Neural progenitor cell (in vitro differentiated cells): ENCODE data around the gene TLR4.

Experiments
- CTCF ChIP-seq: fragments of 200-600 bp; sonication (generic); IDR thresholded peaks from 2 replicates; pipeline ENCODE4 v1.5.1; 2017; ENCODE audit warnings: antibody characterized with exemption, mild to moderate bottlenecking
- EZH2 ChIP-seq: fragments of 200-600 bp; sonication (generic); IDR thresholded peaks from 2 replicates; pipeline ENCODE4 v1.6.1; 2017; ENCODE audit warnings: antibody characterized with exemption, mild to moderate bottlenecking, moderate library complexity
- EZH2phosphoT487 ChIP-seq: fragments of 200-600 bp; sonication (generic); IDR thresholded peaks from 2 replicates; pipeline ENCODE4 v1.6.1; 2017; ENCODE audit warnings: antibody characterized with exemption

GRCh38 chr9:117757561-117758190, 53.5 kb downstream of the TLR4 start:
- no peak for TF ChIP-seq CTCF
- TF ChIP-seq EZH2phosphoT487: no peak
- no peak for TF ChIP-seq EZH2
